SKM-1 (cell line): ENCODE results near the gene HLA-DMB.

ENCODE experiments used
- DNase-seq: peaks from one replicate; lab custom pipeline; 2025; ENCODE audit not compliant: unreplicated experiment; lab: John Stamatoyannopoulos, UW

The HLA-DMB gene

DNA sequence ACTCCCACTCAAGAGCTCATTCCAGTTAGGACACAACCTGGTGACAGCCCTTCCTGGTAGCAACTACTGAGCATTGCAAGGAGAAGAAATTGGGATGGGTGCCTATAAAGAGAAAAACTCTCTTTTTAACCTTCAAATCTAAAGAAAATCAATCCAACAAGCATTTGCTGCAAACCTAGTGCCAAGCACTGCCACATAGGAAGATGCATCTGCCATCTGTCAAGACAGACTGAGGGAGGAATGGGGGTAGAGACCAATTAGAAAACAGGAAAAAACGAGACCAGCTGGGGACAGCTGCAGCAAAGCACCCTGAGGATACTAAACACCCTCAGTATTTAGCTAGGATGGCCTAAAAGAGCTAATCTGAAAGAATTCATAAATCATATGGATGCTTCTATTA lies 27.9 kb downstream of the HLA-DMB start:
- DNase-seq: no peak

DNA sequence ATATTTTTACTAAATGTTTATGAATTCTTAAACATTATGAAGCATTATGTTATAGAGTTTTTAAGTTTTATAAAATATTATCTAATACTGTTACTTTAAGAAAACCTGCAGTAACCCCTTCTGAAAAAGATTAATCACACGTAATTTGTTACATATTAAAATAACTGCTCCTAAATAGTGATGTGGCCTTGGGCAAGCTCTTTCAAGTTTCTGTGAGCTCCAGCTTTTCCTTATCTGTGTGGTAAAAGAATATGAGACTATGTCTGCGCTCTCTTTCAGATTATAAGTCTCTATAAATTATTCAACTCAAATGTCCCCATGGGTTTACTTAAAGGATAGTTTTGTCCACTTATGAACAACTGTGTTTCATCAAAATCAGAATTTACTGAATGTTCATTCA lies 31.9 kb downstream of the HLA-DMB start:
- no peak for DNase-seq

- DNase-seq: no peak
Observed at GRCh38 chr6:32906539-32906938, 34.3 kb downstream of the HLA-DMB start.

DNA sequence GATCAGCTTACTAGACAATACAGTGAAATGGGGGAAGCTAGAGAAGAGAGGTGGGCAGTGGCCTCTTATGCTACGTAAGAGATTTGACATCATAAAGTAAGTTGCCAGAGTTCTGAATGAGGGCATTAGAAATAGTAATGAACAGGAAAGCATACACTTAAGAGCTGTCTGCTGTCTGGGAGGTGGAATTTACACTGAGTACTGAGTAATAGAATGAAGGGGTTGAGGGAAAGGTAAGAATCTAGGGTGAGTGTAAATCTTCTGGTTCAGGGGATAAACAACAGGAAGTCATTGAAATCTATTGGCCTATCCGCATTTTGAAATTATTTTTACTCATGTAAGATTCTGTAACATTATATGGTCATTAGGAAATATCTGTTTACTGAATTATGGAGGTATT lies 35.8 kb downstream of the HLA-DMB start:
- DNase-seq: no peak

- DNase-seq: no peak
Observed at GRCh38 chr6:32903952-32904351, 36.9 kb downstream of the HLA-DMB start.

DNA sequence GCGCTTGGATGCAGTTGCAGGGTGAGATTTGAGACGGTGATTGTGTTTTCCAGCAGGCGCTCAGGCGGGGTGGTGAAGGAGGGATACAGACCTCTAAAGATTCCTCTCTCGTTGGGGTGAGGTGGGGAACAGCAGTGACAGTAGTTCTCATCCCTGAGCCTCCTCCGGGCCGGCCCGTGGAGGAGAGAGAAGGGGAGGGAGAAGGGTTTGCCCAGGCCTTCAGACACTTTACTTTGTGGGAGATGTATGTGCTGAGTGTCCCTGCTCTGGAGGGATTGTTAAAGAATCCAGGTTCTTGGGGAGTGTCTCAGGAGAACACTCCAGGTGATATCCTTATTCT lies 45.9 kb downstream of the HLA-DMB start:
- DNase-seq: no peak

DNA sequence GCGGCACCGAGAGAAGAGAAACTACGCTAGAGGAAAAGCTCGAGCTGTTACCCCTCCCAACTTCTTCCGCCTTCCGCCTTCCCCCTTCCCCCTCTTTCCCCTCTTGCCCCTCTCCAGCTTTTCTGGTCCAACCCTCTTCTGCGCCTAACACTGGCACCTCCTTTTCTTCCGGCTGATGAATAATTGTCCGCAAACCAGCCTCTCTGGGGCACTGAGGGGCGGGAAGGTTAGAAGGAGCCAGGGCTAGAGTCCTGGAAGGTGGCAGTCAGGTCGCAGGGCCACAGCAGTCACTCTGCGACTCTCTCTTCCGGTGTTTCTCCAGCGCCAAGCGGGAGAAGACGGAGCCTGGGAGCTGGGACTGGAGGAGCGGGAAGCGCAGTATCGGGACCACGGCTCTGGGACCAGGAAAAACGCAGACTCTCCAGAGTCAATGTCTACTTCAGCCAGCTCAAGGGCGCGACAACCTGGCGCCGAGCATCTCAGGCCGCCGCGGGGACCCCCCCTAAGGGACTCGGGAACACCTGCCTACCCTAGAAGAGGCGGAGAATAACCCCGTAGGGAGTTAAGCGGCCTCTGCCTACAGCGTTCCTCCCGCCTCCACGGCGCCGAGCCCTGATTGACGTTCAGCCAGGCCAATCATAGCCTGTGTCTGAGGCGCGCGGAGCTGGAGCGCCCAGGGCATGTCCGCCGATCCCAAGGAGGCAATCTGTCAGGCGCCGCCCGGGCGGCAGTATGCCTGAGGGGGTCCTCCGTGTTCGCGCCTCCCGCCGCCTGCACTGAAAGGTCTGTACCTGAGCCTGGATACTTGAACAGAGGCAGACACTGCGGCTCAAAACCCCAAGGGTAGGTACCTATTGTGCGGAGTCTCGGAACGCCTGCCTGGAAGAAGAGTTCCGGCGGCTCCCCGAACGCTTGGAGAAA lies 46.5 kb downstream of the HLA-DMB start:
- peak; percentile 78 for DNase-seq

DNA sequence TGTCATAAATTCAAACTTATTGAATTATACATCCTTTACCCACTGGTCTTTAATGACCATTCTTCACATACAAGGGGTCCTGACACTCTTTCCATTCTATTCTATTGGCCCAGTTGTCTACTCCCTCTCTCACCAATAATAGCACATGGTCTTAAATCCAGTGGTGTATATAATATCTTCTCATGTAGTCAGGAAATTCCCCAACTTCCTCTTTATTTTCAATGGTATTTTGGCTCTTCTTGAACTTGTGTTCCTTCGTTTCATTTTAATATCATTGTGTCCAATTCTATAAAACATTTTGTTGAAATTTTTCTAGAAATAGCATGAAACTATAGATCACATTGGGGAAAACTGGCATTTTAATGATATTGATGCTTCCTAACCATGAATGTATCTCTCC lies 50.0 kb downstream of the HLA-DMB start:
- no peak for DNase-seq

GRCh38 chr6:32889533-32889932 lies 51.3 kb downstream of the HLA-DMB start:
- DNase-seq: no peak

DNA sequence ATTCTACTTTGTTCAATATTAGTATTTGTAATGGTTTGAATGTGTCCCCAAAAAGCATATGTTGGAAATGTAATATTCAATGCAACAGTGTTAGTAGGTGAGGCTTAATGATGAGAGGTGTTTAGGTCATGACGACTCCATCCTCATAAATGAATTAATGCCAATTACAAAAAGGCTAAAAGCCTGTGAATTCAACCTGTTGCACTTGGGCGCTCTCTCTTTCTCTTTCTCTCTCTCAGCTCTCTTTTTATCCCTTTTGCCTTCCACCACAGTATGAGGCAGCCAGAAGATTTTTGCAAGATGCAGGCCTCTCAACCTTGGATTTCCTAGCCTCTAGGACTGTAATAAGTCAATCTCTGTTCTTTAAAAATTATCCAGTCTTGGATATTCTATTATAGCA lies 52.3 kb downstream of the HLA-DMB start:
- DNase-seq: no peak

DNA sequence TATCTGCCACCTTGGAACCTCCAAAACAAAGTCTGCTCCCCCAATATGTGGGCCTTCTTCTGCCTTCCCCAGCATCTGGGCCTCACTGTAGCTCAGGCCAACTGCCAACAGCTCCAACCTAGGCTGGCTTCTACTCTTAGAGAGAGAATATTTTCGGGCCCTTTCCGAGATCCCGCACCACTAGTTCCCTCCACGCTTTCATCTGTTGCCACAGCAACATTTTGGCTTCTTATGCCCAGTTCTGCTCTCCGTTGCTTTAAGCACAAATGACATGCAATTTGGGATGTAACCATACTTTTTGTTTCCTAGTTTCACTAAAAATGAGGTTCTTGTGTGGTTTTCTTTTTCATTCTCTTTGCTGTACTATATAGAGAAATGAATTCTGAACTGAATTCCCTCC lies 53.2 kb downstream of the HLA-DMB start:
- no peak for DNase-seq

DNA sequence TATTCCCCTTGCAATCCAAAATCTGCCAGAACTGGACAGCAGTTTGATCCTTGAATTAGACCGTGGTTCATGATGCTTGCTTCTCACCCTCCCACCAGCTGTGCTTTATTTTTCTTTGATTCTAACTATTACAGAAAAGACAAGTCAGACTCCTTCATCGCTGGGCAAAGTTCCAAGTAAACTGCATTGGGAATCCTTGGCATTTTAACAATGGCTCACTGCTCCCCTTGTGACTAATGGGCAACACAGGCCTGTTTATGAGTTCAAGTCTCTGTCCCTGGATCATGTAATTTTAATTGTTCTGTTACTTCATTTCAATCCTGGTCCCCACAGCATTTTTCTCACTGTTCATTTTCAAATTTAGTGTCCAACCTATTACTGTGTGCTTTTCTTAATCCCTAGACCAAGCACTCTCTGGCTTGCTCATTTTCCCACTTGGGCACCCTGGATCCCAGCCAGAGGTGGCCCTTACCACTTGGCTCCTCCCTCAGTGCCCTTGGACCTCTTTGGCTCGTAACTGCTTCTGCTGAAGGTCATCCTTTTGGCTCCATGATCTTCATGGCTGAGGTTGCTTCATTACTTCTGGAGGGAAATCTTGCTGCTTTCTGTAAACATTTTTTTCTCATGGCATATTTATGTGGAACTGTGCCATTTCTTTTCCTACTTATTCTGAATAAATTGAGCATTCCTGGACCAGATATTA lies 54.0 kb downstream of the HLA-DMB start:
- DNase-seq: no peak

GRCh38 chr6:32885698-32886286 lies 55.0 kb downstream of the HLA-DMB start:
- peak; percentile 30 for DNase-seq
